IMR-90 (cell line): Measurements from ENCODE around the gene THBS4.

Experiments used
- BHLHE40 ChIP-seq: fragments of 150-350 bp; IDR thresholded peaks from 2 replicates; pipeline ENCODE4 v1.6.1; 2016; ENCODE audit warnings: mild to moderate bottlenecking, low read depth, low read length
- CEBPB ChIP-seq: IDR thresholded peaks from 2 replicates; pipeline ENCODE4 v1.6.1; 2012; ENCODE audit warnings: low read depth, low read length, improper control_type of control experiment
- FOS ChIP-seq: fragments of 150-350 bp; IDR thresholded peaks from 2 replicates; pipeline ENCODE4 v1.6.1; 2016; ENCODE audit warnings: low read depth, low read length
- MAFK ChIP-seq: IDR thresholded peaks from 2 replicates; pipeline ENCODE4 v1.6.1; 2012; ENCODE audit warnings: low read depth, low read length, improper control_type of control experiment
- MXI1 ChIP-seq: IDR thresholded peaks from 2 replicates; pipeline ENCODE4 v1.6.1; 2012; ENCODE audit warnings: low read depth, mild to moderate bottlenecking, low read length, moderate library complexity, borderline replicate concordance
- NFE2L2 ChIP-seq: fragments of 150-350 bp; IDR thresholded peaks from 2 replicates; pipeline ENCODE4 v1.6.1; 2016; ENCODE audit warnings: low read depth, mild to moderate bottlenecking, low read length
- POLR2A ChIP-seq: IDR thresholded peaks from 2 replicates; pipeline ENCODE4 v1.6.1; 2012; ENCODE audit warnings: mild to moderate bottlenecking, low read depth, low read length
- RAD21 ChIP-seq: IDR thresholded peaks from 2 replicates; pipeline ENCODE4 v1.6.1; 2012; ENCODE audit warnings: low read length, improper control_type of control experiment
- RCOR1 ChIP-seq: IDR thresholded peaks from 2 replicates; pipeline ENCODE4 v1.6.1; 2012; ENCODE audit warnings: mild to moderate bottlenecking, low read length, improper control_type of control experiment; ENCODE audit not compliant: insufficient replicate concordance
- RFX5 ChIP-seq: IDR thresholded peaks from 2 replicates; pipeline ENCODE4 v1.8.0; 2012; ENCODE audit warnings: low read depth, mild to moderate bottlenecking, low read length, moderate library complexity
- SMC3 ChIP-seq: fragments of 150-350 bp; IDR thresholded peaks from 2 replicates; pipeline ENCODE4 v1.6.1; 2016; ENCODE audit warnings: low read depth, mild to moderate bottlenecking, antibody characterized with exemption, low read length, moderate library complexity
- TF ChIP-seq, protein P1 (sequence below): fragments of 150-350 bp; IDR thresholded peaks from 2 replicates; pipeline ENCODE4 v1.6.1; 2016; ENCODE audit warnings: low read depth, mild to moderate bottlenecking, low read length, moderate library complexity, borderline replicate concordance
- TF ChIP-seq, protein P2 (sequence below): conservative IDR thresholded peaks from 2 replicates; pipeline ENCODE4 v1.5.1; 2012; ENCODE audit warnings: mild to moderate bottlenecking, low read depth, low read length, improper control_type of control experiment
- TF ChIP-seq, protein P3 (sequence below): fragments of 150-350 bp; IDR thresholded peaks from 2 replicates; pipeline ENCODE4 v1.6.1; 2017; ENCODE audit warnings: mild to moderate bottlenecking, antibody characterized with exemption, low read length, low read depth

DNA sequence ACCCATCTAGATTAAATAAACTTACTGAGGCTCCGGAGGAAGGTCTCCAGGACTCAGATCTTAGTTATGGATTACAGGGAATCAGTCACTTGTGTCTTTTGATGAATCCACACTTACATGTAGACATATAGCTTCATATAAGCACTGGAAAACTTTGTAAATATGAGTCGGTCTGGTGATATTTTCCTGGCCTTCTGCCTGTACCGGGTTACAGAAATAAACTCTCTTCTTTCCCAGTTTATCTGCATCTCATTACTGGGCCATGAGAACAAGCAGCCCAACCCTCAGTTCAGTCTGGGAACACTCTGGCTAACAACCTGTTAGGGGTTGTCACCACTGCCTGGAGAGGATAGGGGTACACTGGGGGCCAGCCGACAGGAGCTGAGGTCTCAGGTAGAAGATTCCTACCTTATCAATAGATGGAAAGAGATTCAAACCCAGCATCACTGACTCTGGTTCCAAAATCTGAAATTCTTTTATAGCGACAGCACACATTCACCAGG lies 59.1 kb downstream of the THBS4 start:
- TF ChIP-seq SMC3: no peak
- TF ChIP-seq, protein P1, sequence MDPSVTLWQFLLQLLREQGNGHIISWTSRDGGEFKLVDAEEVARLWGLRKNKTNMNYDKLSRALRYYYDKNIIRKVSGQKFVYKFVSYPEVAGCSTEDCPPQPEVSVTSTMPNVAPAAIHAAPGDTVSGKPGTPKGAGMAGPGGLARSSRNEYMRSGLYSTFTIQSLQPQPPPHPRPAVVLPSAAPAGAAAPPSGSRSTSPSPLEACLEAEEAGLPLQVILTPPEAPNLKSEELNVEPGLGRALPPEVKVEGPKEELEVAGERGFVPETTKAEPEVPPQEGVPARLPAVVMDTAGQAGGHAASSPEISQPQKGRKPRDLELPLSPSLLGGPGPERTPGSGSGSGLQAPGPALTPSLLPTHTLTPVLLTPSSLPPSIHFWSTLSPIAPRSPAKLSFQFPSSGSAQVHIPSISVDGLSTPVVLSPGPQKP: no peak
- TF ChIP-seq, protein P2, sequence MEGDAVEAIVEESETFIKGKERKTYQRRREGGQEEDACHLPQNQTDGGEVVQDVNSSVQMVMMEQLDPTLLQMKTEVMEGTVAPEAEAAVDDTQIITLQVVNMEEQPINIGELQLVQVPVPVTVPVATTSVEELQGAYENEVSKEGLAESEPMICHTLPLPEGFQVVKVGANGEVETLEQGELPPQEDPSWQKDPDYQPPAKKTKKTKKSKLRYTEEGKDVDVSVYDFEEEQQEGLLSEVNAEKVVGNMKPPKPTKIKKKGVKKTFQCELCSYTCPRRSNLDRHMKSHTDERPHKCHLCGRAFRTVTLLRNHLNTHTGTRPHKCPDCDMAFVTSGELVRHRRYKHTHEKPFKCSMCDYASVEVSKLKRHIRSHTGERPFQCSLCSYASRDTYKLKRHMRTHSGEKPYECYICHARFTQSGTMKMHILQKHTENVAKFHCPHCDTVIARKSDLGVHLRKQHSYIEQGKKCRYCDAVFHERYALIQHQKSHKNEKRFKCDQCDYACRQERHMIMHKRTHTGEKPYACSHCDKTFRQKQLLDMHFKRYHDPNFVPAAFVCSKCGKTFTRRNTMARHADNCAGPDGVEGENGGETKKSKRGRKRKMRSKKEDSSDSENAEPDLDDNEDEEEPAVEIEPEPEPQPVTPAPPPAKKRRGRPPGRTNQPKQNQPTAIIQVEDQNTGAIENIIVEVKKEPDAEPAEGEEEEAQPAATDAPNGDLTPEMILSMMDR: no peak
- no peak for TF ChIP-seq POLR2A
- no peak for TF ChIP-seq BHLHE40
- no peak for TF ChIP-seq FOS
- no peak for TF ChIP-seq CEBPB
- TF ChIP-seq RCOR1: no peak
- TF ChIP-seq RAD21: no peak
- TF ChIP-seq RFX5: no peak
- TF ChIP-seq, protein P3, sequence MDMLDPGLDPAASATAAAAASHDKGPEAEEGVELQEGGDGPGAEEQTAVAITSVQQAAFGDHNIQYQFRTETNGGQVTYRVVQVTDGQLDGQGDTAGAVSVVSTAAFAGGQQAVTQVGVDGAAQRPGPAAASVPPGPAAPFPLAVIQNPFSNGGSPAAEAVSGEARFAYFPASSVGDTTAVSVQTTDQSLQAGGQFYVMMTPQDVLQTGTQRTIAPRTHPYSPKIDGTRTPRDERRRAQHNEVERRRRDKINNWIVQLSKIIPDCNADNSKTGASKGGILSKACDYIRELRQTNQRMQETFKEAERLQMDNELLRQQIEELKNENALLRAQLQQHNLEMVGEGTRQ: no peak
- TF ChIP-seq NFE2L2: no peak
- TF ChIP-seq MXI1: no peak
- no peak for TF ChIP-seq MAFK
